NCI-H226 (cell line): ENCODE data around the gene ICE2.
A peak's percentile ranks its signal among the peaks of the same experiment; 100 is the strongest.

Source experiments
- DNase-seq: peaks from one replicate; pipeline ENCODE4 v3.0.0-alpha.2; 2015

ICE2 gene

DNA sequence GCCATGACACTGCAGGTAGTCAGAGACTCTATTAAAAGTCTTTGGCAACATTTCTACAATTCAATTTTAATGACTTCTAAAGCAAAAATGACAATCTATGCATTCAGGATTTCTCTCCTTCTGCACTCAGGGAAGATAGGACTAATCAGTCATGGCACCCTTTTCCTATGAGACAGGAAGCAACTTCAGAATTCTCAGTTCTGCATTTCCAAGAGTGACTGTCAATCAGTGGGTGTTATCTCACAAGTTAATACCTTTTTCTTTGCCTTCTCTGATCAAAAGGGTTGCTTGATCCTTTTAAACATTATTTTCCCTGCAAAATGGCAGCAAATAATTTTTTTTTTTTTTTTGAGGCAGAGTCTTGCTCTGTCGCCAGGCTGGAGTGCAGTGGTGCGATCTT is 7.8 kb upstream of the ICE2 start:
- DNase-seq: no peak

- DNase-seq: no peak
These were observed 6.6 kb upstream of the ICE2 start for GRCh38 chr15:60485365-60486055.

- no peak for DNase-seq
These were observed 4.1 kb upstream of the ICE2 start for GRCh38 chr15:60483042-60483441.

GRCh38 chr15:60480888-60481287 is 1.9 kb upstream of the ICE2 start:
- no peak for DNase-seq

- no peak for DNase-seq
These were observed 1.2 kb upstream of the ICE2 start for GRCh38 chr15:60480149-60480548.

DNA sequence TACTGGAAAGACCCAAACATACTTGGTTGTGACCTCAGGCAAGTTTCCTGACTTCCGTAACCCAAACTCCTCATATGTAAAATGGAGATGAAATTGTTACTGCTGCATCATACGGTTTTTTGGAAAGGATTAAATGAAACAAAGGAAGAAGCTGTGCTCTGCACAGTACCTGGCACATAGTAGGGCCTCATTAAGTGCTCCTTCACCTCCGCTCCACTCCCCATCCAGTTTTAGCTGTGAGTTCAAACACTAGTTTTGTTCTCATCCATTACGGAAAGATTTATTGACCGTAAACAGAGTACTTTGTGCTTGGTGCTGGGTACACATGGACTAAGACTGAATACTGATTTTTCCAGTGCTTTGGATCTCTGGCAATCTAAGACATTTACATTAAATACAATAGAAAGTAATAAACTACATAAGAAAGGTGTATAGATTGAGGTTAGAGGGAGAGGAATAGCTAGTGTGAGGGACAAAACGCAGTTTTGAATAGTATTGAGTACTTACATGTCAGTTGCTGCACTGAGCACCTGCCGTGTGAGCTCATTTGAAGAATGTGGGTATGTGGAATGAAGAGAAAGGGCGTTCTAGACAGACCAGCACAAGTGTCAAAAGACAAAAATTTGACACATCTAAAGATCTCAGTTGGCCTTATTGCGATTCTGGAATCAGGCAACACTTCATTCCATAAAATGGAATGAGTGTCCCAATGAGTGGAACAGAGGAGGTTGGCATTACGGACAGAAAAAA is 594 bp upstream of the ICE2 start:
- DNase-seq: no peak

DNA sequence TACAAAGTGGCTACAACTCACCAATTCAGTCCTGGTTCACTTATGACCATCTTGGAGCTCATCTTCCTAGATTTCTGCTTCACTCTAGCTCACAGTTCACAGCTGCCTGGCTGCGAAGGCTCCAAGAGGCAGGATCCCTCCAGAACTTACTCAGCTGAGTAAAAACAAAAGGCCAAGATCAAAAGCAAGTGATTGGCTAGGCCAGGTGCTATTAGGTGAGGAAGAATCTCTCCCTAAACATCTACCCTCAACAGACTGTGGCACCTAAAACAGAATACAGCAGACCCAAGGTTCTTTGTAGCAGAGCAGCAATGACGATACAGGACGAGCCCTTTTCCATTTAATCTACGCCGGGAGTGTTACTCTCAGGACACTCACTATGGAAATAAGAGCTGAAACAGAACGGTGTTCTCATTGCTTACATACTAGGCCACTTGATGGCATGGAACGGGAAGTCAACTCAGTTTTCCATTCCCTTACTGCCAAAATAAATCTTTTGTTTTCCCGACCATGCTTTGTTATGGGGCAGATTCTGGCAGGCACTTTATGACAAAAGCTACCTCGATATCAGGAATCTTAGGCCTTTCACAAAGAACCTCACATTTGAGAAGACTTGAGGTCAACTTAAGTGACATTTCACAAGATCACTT is 901 bp downstream of the ICE2 start:
- DNase-seq: no peak

- no peak for DNase-seq
These were observed 1.8 kb downstream of the ICE2 start for GRCh38 chr15:60477164-60477563.

- DNase-seq: peak; percentile 37
These were observed 2.2 kb downstream of the ICE2 start for GRCh38 chr15:60476713-60477112.

DNA sequence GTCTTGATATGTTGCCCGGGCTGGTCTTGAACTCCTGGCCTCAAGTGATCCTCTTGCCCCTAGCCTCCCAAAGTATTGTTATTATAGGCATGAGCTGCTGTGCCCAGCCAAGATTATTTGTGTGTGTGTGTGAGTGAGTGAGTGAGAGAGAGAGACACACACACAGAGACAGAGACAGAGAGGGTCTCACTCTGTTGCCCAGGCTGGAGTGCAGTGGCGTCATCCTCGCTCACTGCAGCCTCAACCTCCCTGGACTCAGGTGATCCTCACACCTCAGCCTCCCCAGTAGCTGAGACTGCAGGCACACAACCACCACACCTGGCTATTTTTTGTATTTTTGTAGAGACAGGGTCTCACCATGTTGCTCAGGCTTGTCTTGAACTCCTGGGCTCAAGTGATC is 5.8 kb downstream of the ICE2 start:
- no peak for DNase-seq

DNA sequence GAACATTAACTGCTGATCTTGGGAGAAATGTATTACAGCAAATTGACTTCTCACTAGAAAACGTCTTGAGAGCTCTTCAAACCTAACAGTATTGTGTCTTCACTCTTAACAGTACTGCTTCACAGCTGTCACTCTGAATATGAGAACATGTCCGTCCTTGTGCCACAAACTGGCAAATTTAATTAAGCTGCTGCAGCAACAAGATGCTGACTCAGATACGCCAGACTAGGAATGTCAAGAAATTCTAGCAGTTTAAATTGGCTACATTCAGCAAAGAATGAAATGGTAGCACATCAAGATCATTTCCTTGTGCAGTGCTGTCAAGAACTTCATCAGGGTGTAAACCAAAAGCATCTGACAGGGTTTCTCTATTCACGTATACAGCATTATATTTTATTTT is 7.6 kb downstream of the ICE2 start:
- no peak for DNase-seq

- peak; percentile 76 for DNase-seq
These were observed 8.9 kb downstream of the ICE2 start for GRCh38 chr15:60469893-60470641.

- no peak for DNase-seq
These were observed 13.9 kb downstream of the ICE2 start for GRCh38 chr15:60464836-60465630.

GRCh38 chr15:60462027-60462426 is 16.9 kb downstream of the ICE2 start:
- no peak for DNase-seq

GRCh38 chr15:60460931-60461330 is 18.0 kb downstream of the ICE2 start:
- DNase-seq: no peak

GRCh38 chr15:60458721-60459120 is 20.2 kb downstream of the ICE2 start:
- DNase-seq: no peak

GRCh38 chr15:60457985-60458384 is 21.0 kb downstream of the ICE2 start:
- no peak for DNase-seq

- DNase-seq: no peak
These were observed 24.1 kb downstream of the ICE2 start for GRCh38 chr15:60454824-60455223.

- no peak for DNase-seq
These were observed 30.1 kb downstream of the ICE2 start for GRCh38 chr15:60448668-60449360.

GRCh38 chr15:60444289-60444912 is 34.5 kb downstream of the ICE2 start:
- DNase-seq: no peak

- peak; percentile 28 for DNase-seq
These were observed 36.2 kb downstream of the ICE2 start for GRCh38 chr15:60442763-60443162.
